Measurements from ENCODE around the gene LY6G5C. TPM values are rescaled to one million over a fixed set of nuclear protein-coding genes. Genes with fewer than 3 reads are reported as not detected.

The LY6G5C gene
- polyA plus RNA-seq, 1 experiment: 2.0 TPM

- peak overlapping the region; percentile 57 for H3K4me3 ChIP-seq (ENCODE audit: low read depth, low read length)
- H3K27ac ChIP-seq (ENCODE audit: low read depth, low read length): peak overlapping the region; percentile 78
- TF ChIP-seq, protein P1, sequence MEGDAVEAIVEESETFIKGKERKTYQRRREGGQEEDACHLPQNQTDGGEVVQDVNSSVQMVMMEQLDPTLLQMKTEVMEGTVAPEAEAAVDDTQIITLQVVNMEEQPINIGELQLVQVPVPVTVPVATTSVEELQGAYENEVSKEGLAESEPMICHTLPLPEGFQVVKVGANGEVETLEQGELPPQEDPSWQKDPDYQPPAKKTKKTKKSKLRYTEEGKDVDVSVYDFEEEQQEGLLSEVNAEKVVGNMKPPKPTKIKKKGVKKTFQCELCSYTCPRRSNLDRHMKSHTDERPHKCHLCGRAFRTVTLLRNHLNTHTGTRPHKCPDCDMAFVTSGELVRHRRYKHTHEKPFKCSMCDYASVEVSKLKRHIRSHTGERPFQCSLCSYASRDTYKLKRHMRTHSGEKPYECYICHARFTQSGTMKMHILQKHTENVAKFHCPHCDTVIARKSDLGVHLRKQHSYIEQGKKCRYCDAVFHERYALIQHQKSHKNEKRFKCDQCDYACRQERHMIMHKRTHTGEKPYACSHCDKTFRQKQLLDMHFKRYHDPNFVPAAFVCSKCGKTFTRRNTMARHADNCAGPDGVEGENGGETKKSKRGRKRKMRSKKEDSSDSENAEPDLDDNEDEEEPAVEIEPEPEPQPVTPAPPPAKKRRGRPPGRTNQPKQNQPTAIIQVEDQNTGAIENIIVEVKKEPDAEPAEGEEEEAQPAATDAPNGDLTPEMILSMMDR (IDR thresholded peaks at IDR 0.05; ENCODE audit: low read depth, low read length): no peak; the same call in 1 of the 2 replicates
- no peaks in the 10 kb centered on the region for H3K9me3 ChIP-seq (ENCODE audit: control insufficient read depth, insufficient read depth, low read length)
- no peaks in the 10 kb centered on the region for H3K27me3 ChIP-seq (ENCODE audit: control insufficient read depth, insufficient read depth, low read length)
- POLR2A ChIA-PET: interaction anchor here (0.6 to 0.8 kb wide), 3 partner anchors 22 to 168 kb away, joined by 3 to 10 read pairs (median 6); partner anchors contain the start of gene ABHD16A
- no peak for DNase-seq (ENCODE audit: low read depth, low spot score)
- CTCF ChIA-PET: interaction anchor here (0.7 to 2.1 kb wide), 13 partner anchors 9 to 271 kb away, joined by 3 to 9 read pairs (median 5); partner anchors contain the start of genes LSM2 and LY6G5B
These were observed 336 bp upstream of the LY6G5C start for GRCh38 chr6:31681135-31681671.

DNA sequence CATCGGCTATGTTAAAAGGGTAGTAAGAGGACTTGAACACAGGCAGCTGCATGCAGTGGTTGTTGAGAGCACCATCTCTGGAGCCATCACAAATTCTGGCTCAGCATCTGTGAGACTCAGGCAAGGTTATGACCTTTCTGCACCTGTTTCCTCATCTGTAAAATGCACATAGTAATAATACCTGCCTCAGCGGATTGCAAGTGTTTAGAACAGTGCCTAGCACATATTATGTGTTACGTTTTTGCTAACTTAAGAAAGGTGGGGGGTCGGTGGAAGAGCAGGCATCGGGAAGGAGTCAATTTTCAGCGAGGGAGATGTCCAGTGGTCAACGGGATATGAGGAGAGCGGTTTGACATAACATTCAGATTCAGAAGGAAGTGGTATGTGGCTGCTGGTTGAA, 2.9 kb downstream of the LY6G5C start:
- TF ChIP-seq, protein P1 (IDR thresholded peaks at IDR 0.05; ENCODE audit: low read depth, low read length): no peak
- Histone ChIP-seq H3K9me3 (ENCODE audit: control insufficient read depth, insufficient read depth, low read length) (no peaks in the 10 kb centered on the region), H3K27me3 (ENCODE audit: control insufficient read depth, insufficient read depth, low read length) (no peaks in the 10 kb centered on the region), H3K27ac (ENCODE audit: low read depth, low read length) (no peak overlapping the region), H3K4me3 (ENCODE audit: low read depth, low read length) (no peak overlapping the region)
- ChIA-PET CTCF (no interaction called here), POLR2A (no interaction called here)
- no peak for DNase-seq (ENCODE audit: low read depth, low spot score)

GRCh38 chr6:31676904-31677303, 4.0 kb downstream of the LY6G5C start:
- ChIA-PET CTCF (no interaction called here), POLR2A (no interaction called here)
- TF ChIP-seq, protein P1 (IDR thresholded peaks at IDR 0.05; ENCODE audit: low read depth, low read length): no peak

DNA sequence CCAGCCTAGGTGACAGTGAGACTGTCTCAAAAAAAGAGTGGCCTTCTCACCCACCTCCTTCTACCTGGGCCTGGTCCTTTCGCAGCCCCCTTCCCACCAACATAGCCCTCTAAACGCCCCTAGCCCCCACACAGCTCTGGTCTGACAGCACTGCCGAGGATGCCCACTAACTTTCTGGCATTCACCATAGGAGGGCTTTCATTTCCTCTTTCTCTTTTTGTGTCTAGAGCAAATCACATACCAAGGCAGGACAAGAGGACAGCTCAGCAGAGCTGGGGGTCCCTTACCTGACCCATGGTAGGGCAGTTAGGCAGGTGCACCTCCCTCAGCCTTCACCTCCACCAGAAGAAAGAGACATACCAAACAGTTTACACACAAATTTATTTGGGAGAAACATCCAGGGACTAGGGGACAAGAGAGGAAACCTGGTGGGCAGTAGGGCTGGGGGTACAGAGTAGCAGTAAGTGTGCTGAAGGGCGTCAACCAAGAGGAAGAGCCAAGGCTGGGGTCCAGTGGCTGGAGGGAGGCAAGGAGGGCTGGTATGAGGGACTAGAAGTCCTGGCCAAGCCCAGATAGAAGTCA, 4.5 kb downstream of the LY6G5C start:
- no peak for DNase-seq (ENCODE audit: low read depth, low spot score)
- ChIA-PET CTCF (no interaction called here), POLR2A (no interaction called here)
- TF ChIP-seq, protein P1 (IDR thresholded peaks at IDR 0.05; ENCODE audit: low read depth, low read length): no peak
- no peak overlapping the region for H3K4me3 ChIP-seq (ENCODE audit: low read depth, low read length)
- H3K27ac ChIP-seq (ENCODE audit: low read depth, low read length): no peak overlapping the region
- no peaks in the 10 kb centered on the region for H3K9me3 ChIP-seq (ENCODE audit: control insufficient read depth, insufficient read depth, low read length)
- H3K27me3 ChIP-seq (ENCODE audit: control insufficient read depth, insufficient read depth, low read length): no peaks in the 10 kb centered on the region

More at GRCh38 chr6:31676904-31677303, 4.0 kb downstream of the LY6G5C start:
- no peak overlapping the region for H3K27ac ChIP-seq (ENCODE audit: low read depth, low read length)
- H3K27me3 ChIP-seq (ENCODE audit: control insufficient read depth, insufficient read depth, low read length): no peaks in the 10 kb centered on the region
- no peaks in the 10 kb centered on the region for H3K9me3 ChIP-seq (ENCODE audit: control insufficient read depth, insufficient read depth, low read length)
- H3K4me3 ChIP-seq (ENCODE audit: low read depth, low read length): no peak overlapping the region
- DNase-seq (ENCODE audit: low read depth, low spot score): no peak

DNA sequence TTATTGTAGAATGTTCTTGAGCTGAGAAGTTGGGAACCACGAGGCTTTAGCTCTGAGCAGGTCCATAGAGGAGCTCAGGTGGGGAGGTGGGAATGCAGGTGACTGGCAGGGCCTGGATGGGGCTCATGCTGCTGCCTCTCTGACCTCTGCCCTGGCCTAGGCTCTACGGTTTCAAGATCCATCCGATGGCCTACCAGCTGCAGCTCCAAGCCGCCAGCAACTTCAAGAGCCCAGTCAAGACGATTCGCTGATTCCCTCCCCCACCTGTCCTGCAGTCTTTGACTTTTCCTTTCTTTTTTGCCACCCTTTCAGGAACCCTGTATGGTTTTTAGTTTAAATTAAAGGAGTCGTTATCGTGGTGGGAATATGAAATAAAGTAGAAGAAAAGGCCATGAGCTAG, 11.2 kb downstream of the LY6G5C start, which contains the start of gene LY6G5B:
Gene LY6G5B (plus strand): TSS at position 301 of the 400 bp plus-strand sequence. CDS start 975 bp downstream, outside the sequence.
- H3K9me3 ChIP-seq (ENCODE audit: control insufficient read depth, insufficient read depth, low read length): no peaks in the 10 kb centered on the region; the same call in 1 of the 2 replicates
- TF ChIP-seq, protein P1 (IDR thresholded peaks at IDR 0.05; ENCODE audit: low read depth, low read length): no peak
- no peak within 1 kb of the TSS for H3K4me3 ChIP-seq (ENCODE audit: low read depth, low read length)
- H3K27me3 ChIP-seq (ENCODE audit: control insufficient read depth, insufficient read depth, low read length): no peaks in the 10 kb centered on the region
- DNase-seq (ENCODE audit: low read depth, low spot score): no peak
- CTCF ChIA-PET: interaction anchor here (0.7 to 2.0 kb wide), 3 partner anchors 11 to 586 kb away, joined by 4 to 9 read pairs (median 6); partner anchors contain the start of gene LY6G5C
- POLR2A ChIA-PET: no interaction called here
- H3K27ac ChIP-seq (ENCODE audit: low read depth, low read length): peak within 1 kb of the TSS; percentile 21
